ENCODE data around the gene THRSP. TPM values are rescaled to one million over a fixed set of nuclear protein-coding genes. Genes with fewer than 3 reads are reported as not detected.

The THRSP gene
- total RNA-seq, 1 experiment from 2014 or later: not detected

- no peak overlapping the region for H3K9ac ChIP-seq (ENCODE audit: extremely low read depth, insufficient read length, low read length)
- no peak overlapping the region for H3K56ac ChIP-seq (ENCODE audit: insufficient read length, low read depth, low read length)
- no peak overlapping the region for H2BK20ac ChIP-seq (ENCODE audit: low read depth, low read length, poor library complexity, severe bottlenecking)
- H2BK15ac ChIP-seq (ENCODE audit: low read depth, low read length): no peak overlapping the region
- no peak overlapping the region for H2BK12ac ChIP-seq (ENCODE audit: insufficient read length, low read depth, low read length)
- H3K14ac ChIP-seq (ENCODE audit: insufficient read depth, low read length): no peak overlapping the region
- no peak overlapping the region for H3K4me2 ChIP-seq (ENCODE audit: insufficient read depth, insufficient read length, low read length)
- H3K36me3 Mint-ChIP-seq (ENCODE audit: insufficient read depth in 1 of 3, low read depth in 3 of 3): no peaks in the 10 kb centered on the region
- H3K27ac ChIP-seq (ENCODE audit: insufficient read length, low read depth, low read length): no peak overlapping the region
- H2BK5ac ChIP-seq (ENCODE audit: insufficient read length, low read length): no peak overlapping the region
- DNase-seq: no peak
- no peak overlapping the region for H2BK120ac ChIP-seq (ENCODE audit: low read depth, low read length, poor library complexity, severe bottlenecking)
- H3K79me2 ChIP-seq (ENCODE audit: insufficient read depth, low read length): no peaks in the 10 kb centered on the region
- peaks cover 0 to under 1% of the 10 kb centered on the region in 2 experiments; a peak in 3 of 5 replicates for H3K9me3 Mint-ChIP-seq
- H3K18ac ChIP-seq (ENCODE audit: insufficient read length, low read depth, low read length): no peak overlapping the region
- no peak overlapping the region for H3T11ph ChIP-seq (ENCODE audit: low read length)
- H3K79me1 ChIP-seq (ENCODE audit: insufficient read depth, low read depth, low read length, poor library complexity, severe bottlenecking): no peaks in the 10 kb centered on the region
- H3K4me1 Mint-ChIP-seq: peaks cover 3 to 17% of the 10 kb centered on the region in 2 experiments
- H3K23ac ChIP-seq (ENCODE audit: insufficient read length, low read depth, low read length): no peak overlapping the region
- H2AK5ac ChIP-seq (ENCODE audit: insufficient read length, low read length): no peak overlapping the region
- no peaks in the 10 kb centered on the region for H4K20me1 ChIP-seq (ENCODE audit: control insufficient read depth, insufficient read depth, insufficient read length)
- no peak overlapping the region for H4K5ac ChIP-seq (ENCODE audit: insufficient read length, low read depth, low read length)
- H4K8ac ChIP-seq (replicated peaks; ENCODE audit: insufficient read length, low read depth, low read length): no peak overlapping the region
- H3K27ac Mint-ChIP-seq: no peak overlapping the region
- H3K4me1 ChIP-seq (ENCODE audit: insufficient read depth, low read length): no peaks in the 10 kb centered on the region
- no peak overlapping the region for H3K4me3 Mint-ChIP-seq
- TF ChIP-seq CTCF (conservative IDR thresholded peaks at IDR 0.05): no peak
- no peaks in the 10 kb centered on the region for H3K27me3 Mint-ChIP-seq (ENCODE audit: low read depth)
- no peaks in the 10 kb centered on the region for H3K9me3 ChIP-seq (ENCODE audit: control insufficient read depth, low read depth, low read length)
- no peak overlapping the region for H4K91ac ChIP-seq (ENCODE audit: insufficient read length, low read depth, low read length)
- no peaks in the 10 kb centered on the region for H3K27me3 ChIP-seq (ENCODE audit: insufficient read depth, low read length)
- whole genome bisulfite sequencing (ENCODE audit: extremely low coverage, insufficient read length, low lambda C conversion rate): no CpG with 5 or more reads among the region's 4 CpGs
- H2AFZ ChIP-seq (ENCODE audit: low read length): no peak overlapping the region
- peaks cover 2% of the 10 kb centered on the region for H3K23me2 ChIP-seq (ENCODE audit: insufficient read length, low read depth, low read length, poor library complexity, severe bottlenecking)
- H3K4ac ChIP-seq (ENCODE audit: low read depth, low read length): no peak overlapping the region
These were observed 30.6 kb upstream of the THRSP start for GRCh38 chr11:78033040-78033439.

Data from H9 (cell line).